Bronchial smooth muscle cell (primary cell): Measurements from ENCODE around the gene EAF1. TPM values are rescaled to one million over a fixed set of nuclear protein-coding genes. Genes with fewer than 3 reads are reported as not detected.

Source experiments
- total RNA-seq: library from RNA; depleted of rRNA; stranded (reverse); fragments of >200 nt; gene quantifications from 2 replicates; pipeline ENCODE4 v1.2.1, GENCODE V29; 2014

The EAF1 gene
- total RNA-seq, result 8.8 and 11.3 TPM in 2 replicates

GRCh38 chr3:15427182-15427880, at the start of gene EAF1, which contains the start of gene METTL6:
EAF1 (plus strand) TSS chr3:15427598; CDS start chr3:15427780, 182 bp downstream.
METTL6 (minus strand) TSS chr3:15427544; CDS start chr3:15426511, 1,033 bp downstream.

Other genes with a start within 250 kb of the EAF1 start
- gene CAPN7, start 221.4 kb upstream of the EAF1 start, total RNA-seq, result 17.0 and 22.1 TPM in 2 replicates
- gene SH3BP5, start 95.0 kb upstream of the EAF1 start, total RNA-seq, result 37.0 and 51.4 TPM in 2 replicates
- gene METTL6, start 54 bp upstream of the EAF1 start, total RNA-seq, result 25.0 and 26.5 TPM in 2 replicates
- 0.43 and 0.95 TPM in 2 replicates for gene COLQ, start 94.1 kb downstream of the EAF1 start, total RNA-seq
- 18.7 and 22.9 TPM in 2 replicates for gene HACL1, start 174.0 kb downstream of the EAF1 start, total RNA-seq
- gene BTD, start 174.1 kb downstream of the EAF1 start, total RNA-seq, result 25.1 and 25.9 TPM in 2 replicates